ENCODE measurements around the gene ABCG1. TPM values are rescaled to one million over a fixed set of nuclear protein-coding genes. Genes with fewer than 3 reads are reported as not detected.

ABCG1 gene
- total and polyA plus RNA-seq, 4 donors: 1.6 to 9.7 (median 5.3) TPM

DNA sequence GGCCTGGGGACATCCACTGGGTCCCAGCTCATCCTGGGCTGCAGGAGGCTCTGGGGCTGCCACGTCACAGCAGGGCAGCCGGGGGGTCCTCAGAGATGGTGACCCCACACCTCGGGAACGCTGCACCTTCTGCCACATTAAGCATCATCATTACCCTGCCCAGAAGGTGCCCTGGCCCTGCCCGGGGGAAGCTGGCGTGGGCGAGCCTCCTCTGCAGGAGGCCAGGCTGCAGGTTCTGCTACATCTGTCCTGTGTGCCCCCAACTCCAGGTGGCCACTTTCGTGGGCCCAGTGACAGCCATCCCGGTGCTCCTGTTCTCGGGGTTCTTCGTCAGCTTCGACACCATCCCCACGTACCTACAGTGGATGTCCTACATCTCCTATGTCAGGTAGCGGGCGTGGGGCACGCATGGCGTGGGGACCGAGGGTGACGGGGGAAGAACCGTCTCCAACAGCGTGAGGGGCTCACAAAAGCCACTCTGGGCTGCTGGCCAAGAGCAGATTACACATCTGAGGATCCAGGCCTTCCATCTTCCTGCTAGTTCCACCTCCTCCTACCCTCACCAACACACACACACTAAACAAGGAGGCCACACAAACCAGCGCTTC, 75.4 kb downstream of the ABCG1 start (continued):
- no peak for TF ChIP-seq JUND (IDR thresholded peaks at IDR 0.05)
- TF ChIP-seq FOXA2 (IDR thresholded peaks at IDR 0.05): no peak
- no peak for TF ChIP-seq SP1 (IDR thresholded peaks at IDR 0.05)
- TF ChIP-seq TAF1 (conservative IDR thresholded peaks at IDR 0.05): no peak
- no peak for TF ChIP-seq RAD21 (IDR thresholded peaks at IDR 0.05)
- TF ChIP-seq HNF4G (IDR thresholded peaks at IDR 0.05): no peak
- no peak for TF ChIP-seq FOXA1 (IDR thresholded peaks at IDR 0.05)
- TF ChIP-seq HNF4A (conservative IDR thresholded peaks at IDR 0.05): no peak
- no peak for TF ChIP-seq YY1 (IDR thresholded peaks at IDR 0.05)
- TF ChIP-seq, protein P1, sequence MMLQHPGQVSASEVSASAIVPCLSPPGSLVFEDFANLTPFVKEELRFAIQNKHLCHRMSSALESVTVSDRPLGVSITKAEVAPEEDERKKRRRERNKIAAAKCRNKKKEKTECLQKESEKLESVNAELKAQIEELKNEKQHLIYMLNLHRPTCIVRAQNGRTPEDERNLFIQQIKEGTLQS (IDR thresholded peaks at IDR 0.05): no peak
- TF ChIP-seq EGR1 (IDR thresholded peaks at IDR 0.05; ENCODE audit: low read depth in 2 of 2): no peak

DNA sequence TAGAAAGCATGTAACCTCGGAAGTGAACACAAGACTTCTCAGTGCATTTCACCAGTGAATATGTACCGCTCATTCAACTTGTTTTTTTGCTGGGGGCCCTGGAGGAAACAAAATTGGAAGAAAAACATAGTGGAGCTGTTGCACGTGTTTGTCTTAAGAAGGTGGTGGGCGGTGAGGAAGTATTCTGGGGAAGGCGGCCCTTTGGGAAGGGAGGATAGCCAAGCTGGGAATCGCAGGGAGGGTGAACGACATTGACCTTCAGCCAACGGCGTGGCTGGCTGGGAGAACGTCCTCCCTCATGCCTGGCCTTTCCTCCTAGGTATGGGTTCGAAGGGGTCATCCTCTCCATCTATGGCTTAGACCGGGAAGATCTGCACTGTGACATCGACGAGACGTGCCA, 76.9 kb downstream of the ABCG1 start:
- H3K36me3 ChIP-seq (ENCODE audit: control insufficient read depth in 4 of 4, insufficient read depth in 3 of 4, low read depth in 1 of 4, low read length in 3 of 4): peaks cover 0 to 4% (median 0%) of the 10 kb centered on the region in 4 donors
- no peaks in the 10 kb centered on the region for H3K9me3 ChIP-seq (ENCODE audit: control insufficient read depth in 4 of 4, low read length in 3 of 4)

More for the DNA sequence above, 76.9 kb downstream of the ABCG1 start:
- DNase-seq (ENCODE audit: low spot score): no peak
- H3K27ac ChIP-seq (ENCODE audit: low read depth in 1 of 2, low read length in 2 of 2): no peak overlapping the region
- H3K27me3 ChIP-seq (ENCODE audit: control insufficient read depth in 4 of 4, insufficient read depth in 4 of 4, low read length in 3 of 4): no peaks in the 10 kb centered on the region
- H3K9ac ChIP-seq (ENCODE audit: low read depth in 1 of 2, low read length in 2 of 2): no peak overlapping the region
- TF ChIP-seq RXRA (IDR thresholded peaks at IDR 0.05) (no peak), EGR1 (IDR thresholded peaks at IDR 0.05; ENCODE audit: low read depth in 2 of 2) (no peak), GABPA (IDR thresholded peaks at IDR 0.05 in 1 of 2, conservative IDR thresholded peaks at IDR 0.05 in 1 of 2) (no peak), NR2F2 (IDR thresholded peaks at IDR 0.05) (no peak), TAF1 (conservative IDR thresholded peaks at IDR 0.05) (no peak), RAD21 (IDR thresholded peaks at IDR 0.05) (no peak), SP1 (IDR thresholded peaks at IDR 0.05) (no peak)
- TF ChIP-seq, protein P2, sequence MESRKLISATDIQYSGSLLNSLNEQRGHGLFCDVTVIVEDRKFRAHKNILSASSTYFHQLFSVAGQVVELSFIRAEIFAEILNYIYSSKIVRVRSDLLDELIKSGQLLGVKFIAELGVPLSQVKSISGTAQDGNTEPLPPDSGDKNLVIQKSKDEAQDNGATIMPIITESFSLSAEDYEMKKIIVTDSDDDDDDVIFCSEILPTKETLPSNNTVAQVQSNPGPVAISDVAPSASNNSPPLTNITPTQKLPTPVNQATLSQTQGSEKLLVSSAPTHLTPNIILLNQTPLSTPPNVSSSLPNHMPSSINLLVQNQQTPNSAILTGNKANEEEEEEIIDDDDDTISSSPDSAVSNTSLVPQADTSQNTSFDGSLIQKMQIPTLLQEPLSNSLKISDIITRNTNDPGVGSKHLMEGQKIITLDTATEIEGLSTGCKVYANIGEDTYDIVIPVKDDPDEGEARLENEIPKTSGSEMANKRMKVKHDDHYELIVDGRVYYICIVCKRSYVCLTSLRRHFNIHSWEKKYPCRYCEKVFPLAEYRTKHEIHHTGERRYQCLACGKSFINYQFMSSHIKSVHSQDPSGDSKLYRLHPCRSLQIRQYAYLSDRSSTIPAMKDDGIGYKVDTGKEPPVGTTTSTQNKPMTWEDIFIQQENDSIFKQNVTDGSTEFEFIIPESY (IDR thresholded peaks at IDR 0.05): no peak
- TF ChIP-seq, protein P3, sequence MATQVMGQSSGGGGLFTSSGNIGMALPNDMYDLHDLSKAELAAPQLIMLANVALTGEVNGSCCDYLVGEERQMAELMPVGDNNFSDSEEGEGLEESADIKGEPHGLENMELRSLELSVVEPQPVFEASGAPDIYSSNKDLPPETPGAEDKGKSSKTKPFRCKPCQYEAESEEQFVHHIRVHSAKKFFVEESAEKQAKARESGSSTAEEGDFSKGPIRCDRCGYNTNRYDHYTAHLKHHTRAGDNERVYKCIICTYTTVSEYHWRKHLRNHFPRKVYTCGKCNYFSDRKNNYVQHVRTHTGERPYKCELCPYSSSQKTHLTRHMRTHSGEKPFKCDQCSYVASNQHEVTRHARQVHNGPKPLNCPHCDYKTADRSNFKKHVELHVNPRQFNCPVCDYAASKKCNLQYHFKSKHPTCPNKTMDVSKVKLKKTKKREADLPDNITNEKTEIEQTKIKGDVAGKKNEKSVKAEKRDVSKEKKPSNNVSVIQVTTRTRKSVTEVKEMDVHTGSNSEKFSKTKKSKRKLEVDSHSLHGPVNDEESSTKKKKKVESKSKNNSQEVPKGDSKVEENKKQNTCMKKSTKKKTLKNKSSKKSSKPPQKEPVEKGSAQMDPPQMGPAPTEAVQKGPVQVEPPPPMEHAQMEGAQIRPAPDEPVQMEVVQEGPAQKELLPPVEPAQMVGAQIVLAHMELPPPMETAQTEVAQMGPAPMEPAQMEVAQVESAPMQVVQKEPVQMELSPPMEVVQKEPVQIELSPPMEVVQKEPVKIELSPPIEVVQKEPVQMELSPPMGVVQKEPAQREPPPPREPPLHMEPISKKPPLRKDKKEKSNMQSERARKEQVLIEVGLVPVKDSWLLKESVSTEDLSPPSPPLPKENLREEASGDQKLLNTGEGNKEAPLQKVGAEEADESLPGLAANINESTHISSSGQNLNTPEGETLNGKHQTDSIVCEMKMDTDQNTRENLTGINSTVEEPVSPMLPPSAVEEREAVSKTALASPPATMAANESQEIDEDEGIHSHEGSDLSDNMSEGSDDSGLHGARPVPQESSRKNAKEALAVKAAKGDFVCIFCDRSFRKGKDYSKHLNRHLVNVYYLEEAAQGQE (IDR thresholded peaks at IDR 0.05): no peak
- H3K4me1 ChIP-seq (ENCODE audit: control insufficient read depth in 4 of 4, insufficient read depth in 4 of 4, low read length in 3 of 4): no peaks in the 10 kb centered on the region
- no peak overlapping the region for H3K4me3 ChIP-seq (ENCODE audit: low read depth in 1 of 3, low read length in 3 of 3)
- 86% methylated on average over 15 of the region's 15 CpGs for WGBS

Measured in liver (tissue), 9 donors.